ENCODE results near the gene MRPL53. TPM values are rescaled to one million over a fixed set of nuclear protein-coding genes. Genes with fewer than 3 reads are reported as not detected.
"Not testable (repeated sequence)": the region's sequence is repeated elsewhere in the genome, so short reads cannot be mapped to it uniquely, and the experiment has no call there.

The MRPL53 gene
- total and polyA plus RNA-seq, 2 of the 13 experiments (the other 11 are each of a cell fraction or from before 2014, with no cell fraction given), result 34.3 to 51.9 TPM

- TF ChIP-seq SNAPC2 (CRISPR knock-in tag; IDR thresholded peaks at IDR 0.05), result peak; percentile 2; the same call in 1 of the 2 replicates
- TF ChIP-seq ZNF775 (CRISPR knock-in tag; IDR thresholded peaks at IDR 0.05; ENCODE audit: borderline replicate concordance), result 0 out of 2 replicates have a peak, but pooled peaks have one; percentile 14
- not testable (repeated sequence) for TF ChIP-seq HNF1A (IDR thresholded peaks at IDR 0.05; ENCODE audit: low read depth)
- TF ChIP-seq HNF1A (CRISPR knock-in tag; IDR thresholded peaks at IDR 0.05; ENCODE audit: borderline replicate concordance), result peak; percentile 64; the same call in 1 of the 2 replicates
- 0 out of 2 replicates have a peak, but pooled peaks have one; percentile 6 for TF ChIP-seq DR1 (CRISPR knock-in tag; IDR thresholded peaks at IDR 0.05)
- TF ChIP-seq ZKSCAN1 (IDR thresholded peaks at IDR 0.05; ENCODE audit: low read length), result peak; percentile 48; the same call in 1 of the 2 replicates
- TF ChIP-seq TBX2 (CRISPR knock-in tag; IDR thresholded peaks at IDR 0.05; ENCODE audit: borderline replicate concordance), result peak; percentile 62
- TF ChIP-seq ZNF264 (CRISPR knock-in tag; IDR thresholded peaks at IDR 0.05), result peak; percentile 64; the same call in 1 of the 2 replicates
- TF ChIP-seq ZNF276 (CRISPR knock-in tag; IDR thresholded peaks at IDR 0.05; ENCODE audit: low read depth), result peak; percentile 14; the same call in 1 of the 2 replicates
- TF ChIP-seq RXRB (CRISPR knock-in tag; IDR thresholded peaks at IDR 0.05; ENCODE audit: borderline replicate concordance), result peak; percentile 4; the same call in 1 of the 2 replicates
- TF ChIP-seq ARID3A (IDR thresholded peaks at IDR 0.05; ENCODE audit: low read depth, low read length), result peak; percentile 46; the same call in 1 of the 2 replicates
- TF ChIP-seq MIER3 (CRISPR knock-in tag; IDR thresholded peaks at IDR 0.05; ENCODE audit: borderline replicate concordance), result peak; percentile 11; the same call in 1 of the 2 replicates
- peak; percentile 91; the same call in 1 of the 2 replicates for TF ChIP-seq EHMT2 (IDR thresholded peaks at IDR 0.05; ENCODE audit: borderline replicate concordance, low read depth, low read length)
These were observed 29.8 kb downstream of the MRPL53 start (continued) for GRCh38 chr2:74442483-74443297.

All from HepG2 (cell line).